Pancreas (tissue), 10 donors: Measurements from ENCODE around the gene OLFM1. TPM values are rescaled to one million over a fixed set of nuclear protein-coding genes. Genes with fewer than 3 reads are reported as not detected.

Experiments used
- ATAC-seq, 4 donors: fragments of 200-7000 bp; cut with Tn5 transposase; one replicate each; pipeline versions ENCODE4 v1.8.0 to v1.9.1; 2020; ENCODE audit warnings: mild to moderate bottlenecking in 4 of 4, moderate library complexity in 4 of 4
- DNase-seq, 6 donors: peaks; one replicate each; pipeline ENCODE4 v3.0.0-alpha.2; 2020
- FAIRE-seq: peaks from 2 replicates; lab custom pipeline; 2012; peaks lifted over from hg19 to GRCh38; lab: Jason Lieb, UNC
- H3K27ac ChIP-seq, 4 donors: fragments of 200-600 bp; sonication (generic); 1 replicate in 3 of 4; 2 replicates in 1 of 4; pipeline versions ENCODE4 v1.5.0 to v1.8.0; 2020
- H3K27me3 ChIP-seq, 4 donors: fragments of 200-600 bp; one replicate each; pipeline ENCODE4 v1.8.0; 2021
- H3K36me3 ChIP-seq, 3 donors: fragments of 200-600 bp; sonication (generic) in 1 of 3; one replicate each; pipeline versions ENCODE4 v1.5.0 to v1.8.0; 2020 to 2021
- H3K4me1 ChIP-seq, 3 donors: fragments of 200-600 bp; one replicate each; pipeline ENCODE4 v1.8.0; 2021
- H3K4me3 ChIP-seq, 4 donors: fragments of 200-600 bp; sonication (generic) in 2 of 4; one replicate each; pipeline versions ENCODE4 v1.5.0 to v1.8.0; 2020 to 2021
- H3K9me3 ChIP-seq, 4 donors: fragments of 200-600 bp; one replicate each; pipeline ENCODE4 v1.8.0; 2021
- WGBS, 2 donors: extraction: QIAGEN DNeasy Blood & Tissue Kit; methylation state at CpG; one replicate each; pipeline ENCODE4 v1.1.7; 2013; 5-methylcytosine and 5-hydroxymethylcytosine counted together
- intact Hi-C, 3 donors: fragments of 100-400 bp; cut with DNase I; formaldehyde crosslinking; loops; one replicate each; pipeline versions ENCODE4 v1.11.1 to v1.14.2; 2022
- polyA plus RNA-seq, 2 donors: library from polyadenylated mRNA; stranded (reverse); fragments of 200-250 nt; gene quantifications; one replicate each; pipeline ENCODE4 v1.2.3, GENCODE V29; 2013
- total RNA-seq, 6 donors: library from RNA; stranded (reverse); fragmentation: NEBNext Ultra II Directional in 4 of 6; extraction: Animal tissue kit (Norgen Biotek cat#: 25700) in 4 of 6; gene quantifications; one replicate each; pipeline versions ENCODE4 v1.2.1 to v1.2.4, GENCODE V29; 2021 to 2023
- TF ChIP-seq, protein P1 (sequence below), 4 donors: fragments of 200-600 bp; sonication (generic) in 3 of 4; IDR thresholded peaks; one replicate each; pipeline versions ENCODE4 v1.5.0 to v1.8.0; 2021; ENCODE audit warnings: antibody characterized with exemption in 4 of 4
- donor health status: healthy with polysubstance abuse.
- donor health status: DM: no; HTN: no; CAD: no; lungs with moderate emphysema.
- donor health status: DM: no; HTN: no; CAD: no.
- donor health status: control.
- donor health status: control.
- donor health status: Bipolar disorder and iron deficiency.
- donor health status: DM: yes; HTN: yes; CAD: no.
- donor health status: DM: no; HTN: no; CAD: no.
- donor health status: DM: no; HTN: no; CAD: no.
- donor health status: DM: yes; HTN: yes; CAD: no.

OLFM1 gene
- total and polyA plus RNA-seq, 8 donors: 5.9 to 14.1 (median 7.8) TPM

DNA sequence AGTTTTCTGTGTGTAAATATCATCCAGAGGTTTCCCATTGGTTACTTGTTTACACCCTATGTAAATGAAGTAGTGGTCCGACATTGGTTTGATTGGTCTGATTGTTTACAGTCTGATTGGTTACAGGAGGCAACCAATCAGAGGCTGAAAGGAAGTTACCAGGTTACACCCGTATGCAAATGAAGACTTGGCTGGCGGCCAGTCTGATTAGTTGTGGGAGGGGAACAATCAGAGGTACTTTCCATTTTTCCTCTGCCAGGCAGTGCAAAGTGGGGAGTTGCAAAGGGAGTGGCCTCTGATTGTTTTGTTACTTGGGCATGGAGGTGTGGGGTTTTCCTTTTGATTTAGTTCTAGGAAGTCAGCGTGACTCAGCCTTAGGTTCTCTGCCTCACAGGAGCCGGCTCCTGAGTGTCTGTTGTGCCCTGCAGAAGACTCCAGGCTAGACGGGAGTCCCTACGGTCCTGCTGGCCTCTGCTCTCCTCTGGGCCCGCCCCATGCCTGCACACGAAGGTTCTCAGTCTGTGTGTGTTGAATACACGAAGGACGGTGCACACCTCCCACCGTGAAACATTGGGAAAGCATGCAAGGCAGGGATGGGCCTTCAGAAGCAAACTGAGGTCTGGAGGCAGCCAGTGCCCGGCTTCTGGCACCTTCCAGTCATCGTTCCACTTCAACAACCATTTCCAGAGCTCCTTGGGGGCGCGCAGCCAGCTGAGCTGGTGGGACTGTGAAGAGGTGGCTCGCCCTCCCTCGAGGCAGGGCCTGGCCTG, 42.9 kb downstream of the OLFM1 start:
- no peaks in the 10 kb centered on the region for H3K4me1 ChIP-seq
- no peak for FAIRE-seq
- H3K36me3 ChIP-seq: no peaks in the 10 kb centered on the region
- peak overlapping the region in 1 of 4 donors; percentile 12 for H3K27ac ChIP-seq
- TF ChIP-seq, protein P1, sequence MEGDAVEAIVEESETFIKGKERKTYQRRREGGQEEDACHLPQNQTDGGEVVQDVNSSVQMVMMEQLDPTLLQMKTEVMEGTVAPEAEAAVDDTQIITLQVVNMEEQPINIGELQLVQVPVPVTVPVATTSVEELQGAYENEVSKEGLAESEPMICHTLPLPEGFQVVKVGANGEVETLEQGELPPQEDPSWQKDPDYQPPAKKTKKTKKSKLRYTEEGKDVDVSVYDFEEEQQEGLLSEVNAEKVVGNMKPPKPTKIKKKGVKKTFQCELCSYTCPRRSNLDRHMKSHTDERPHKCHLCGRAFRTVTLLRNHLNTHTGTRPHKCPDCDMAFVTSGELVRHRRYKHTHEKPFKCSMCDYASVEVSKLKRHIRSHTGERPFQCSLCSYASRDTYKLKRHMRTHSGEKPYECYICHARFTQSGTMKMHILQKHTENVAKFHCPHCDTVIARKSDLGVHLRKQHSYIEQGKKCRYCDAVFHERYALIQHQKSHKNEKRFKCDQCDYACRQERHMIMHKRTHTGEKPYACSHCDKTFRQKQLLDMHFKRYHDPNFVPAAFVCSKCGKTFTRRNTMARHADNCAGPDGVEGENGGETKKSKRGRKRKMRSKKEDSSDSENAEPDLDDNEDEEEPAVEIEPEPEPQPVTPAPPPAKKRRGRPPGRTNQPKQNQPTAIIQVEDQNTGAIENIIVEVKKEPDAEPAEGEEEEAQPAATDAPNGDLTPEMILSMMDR (IDR thresholded peaks at IDR 0.05): no peak
- H3K9me3 ChIP-seq: no peaks in the 10 kb centered on the region
- DNase-seq: peak in 2 of 6 donors; percentile 52 to 70
- ATAC-seq: peak in 2 of 4 donors; percentile 41 to 71
- 69 to 71% methylated on average over 18 of the region's 18 CpGs for WGBS, 2 donors
- H3K27me3 ChIP-seq: no peaks in the 10 kb centered on the region
- no peak overlapping the region for H3K4me3 ChIP-seq
- intact Hi-C loops: no loop called here

DNA sequence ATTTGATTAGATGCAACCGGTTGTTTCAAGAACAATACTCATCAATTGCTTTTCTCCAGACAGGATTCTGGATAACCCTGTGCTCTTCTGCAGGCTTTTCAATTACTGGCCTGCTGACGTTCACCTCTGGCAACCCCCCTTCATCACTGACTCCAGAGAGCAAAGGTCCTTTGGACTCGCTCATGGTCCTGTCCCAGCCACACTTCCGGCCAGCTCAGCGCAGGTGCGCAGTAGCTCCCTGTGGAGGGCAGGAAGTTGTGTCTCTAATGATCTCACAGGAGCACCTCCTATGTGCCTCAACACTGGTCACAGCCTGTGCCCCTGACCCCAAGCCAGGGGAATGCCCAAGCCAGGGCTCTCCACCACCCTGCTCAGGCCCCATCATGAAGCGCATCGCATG, 44.0 kb downstream of the OLFM1 start:
- Histone ChIP-seq H3K4me1 (no peaks in the 10 kb centered on the region), H3K9me3 (no peaks in the 10 kb centered on the region), H3K27me3 (no peaks in the 10 kb centered on the region), H3K27ac (no peak overlapping the region), H3K36me3 (no peaks in the 10 kb centered on the region), H3K4me3 (no peak overlapping the region)
- TF ChIP-seq, protein P1 (IDR thresholded peaks at IDR 0.05): no peak
- DNase-seq (peak in 1 of 6 donors; percentile 23), FAIRE-seq (no peak), ATAC-seq (no peak)
- intact Hi-C loops: no loop called here
- 83% methylated on average over 8 of the region's 8 CpGs for WGBS, 2 donors

DNA sequence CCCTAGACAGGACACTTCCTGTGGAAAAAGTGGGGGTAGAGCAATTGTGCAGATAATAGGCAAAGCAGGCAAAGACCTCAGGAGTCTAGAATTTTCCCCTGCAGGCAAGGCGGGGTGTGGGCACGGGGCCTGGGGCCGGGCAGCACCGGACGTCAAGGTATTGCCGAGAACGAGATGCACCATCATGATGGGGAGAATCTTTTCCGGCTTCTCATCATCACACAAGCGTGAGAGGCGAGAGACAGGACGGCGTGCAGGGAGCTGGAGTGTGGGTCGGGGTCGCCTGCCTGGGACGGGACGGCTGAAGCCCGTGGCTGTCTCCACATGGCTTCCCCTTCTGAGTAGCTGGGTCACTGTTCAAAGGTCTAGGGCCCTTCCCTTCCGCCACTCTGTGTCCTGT, 44.5 kb downstream of the OLFM1 start:
- Histone ChIP-seq H3K27ac (no peak overlapping the region), H3K27me3 (no peaks in the 10 kb centered on the region), H3K4me3 (no peak overlapping the region), H3K4me1 (no peaks in the 10 kb centered on the region), H3K9me3 (no peaks in the 10 kb centered on the region), H3K36me3 (no peaks in the 10 kb centered on the region)
- intact Hi-C loops: no loop called here
- FAIRE-seq (no peak), DNase-seq (peak in 1 of 6 donors; percentile 30), ATAC-seq (no peak)
- WGBS, 2 donors: 83 to 88% methylated on average over 18 of the region's 18 CpGs
- TF ChIP-seq, protein P1 (IDR thresholded peaks at IDR 0.05): no peak

DNA sequence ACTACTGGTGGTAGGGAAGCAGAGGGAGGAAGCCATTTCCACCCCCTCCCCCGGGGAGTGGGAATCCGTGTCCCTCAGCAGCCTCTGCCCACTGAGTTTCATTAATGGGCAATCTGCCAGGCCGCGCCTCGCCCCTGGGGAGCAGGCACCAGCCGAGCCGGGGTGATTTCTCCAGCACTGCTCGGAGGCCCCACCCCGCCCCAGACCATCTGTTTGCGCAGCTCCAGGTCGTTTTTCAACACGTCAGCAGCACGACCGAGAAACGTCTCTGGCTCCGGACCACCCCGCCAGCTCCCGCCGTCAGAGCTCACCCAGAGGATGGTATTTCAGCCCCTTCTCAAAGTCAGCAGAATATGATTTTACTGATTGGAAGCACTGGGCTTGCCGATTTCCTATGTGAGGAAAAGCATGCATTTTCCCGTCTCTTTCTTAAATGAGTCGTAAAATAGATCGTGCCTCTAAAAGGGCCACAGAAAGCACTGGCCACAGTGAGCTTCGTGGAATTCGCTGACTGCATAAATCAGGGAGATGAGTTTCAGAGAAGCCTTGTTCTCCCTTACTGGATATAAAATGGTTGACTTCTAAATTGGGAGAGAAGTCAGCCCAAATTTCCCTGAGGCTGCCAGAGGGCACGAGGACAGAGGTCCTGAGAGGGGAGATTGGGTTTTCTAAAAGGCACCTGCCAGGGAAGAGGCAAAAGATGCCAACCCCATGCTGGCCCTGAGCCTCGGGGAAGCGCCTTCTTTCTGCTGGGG, 47.0 kb downstream of the OLFM1 start:
- Histone ChIP-seq H3K9me3 (no peaks in the 10 kb centered on the region), H3K27ac (no peak overlapping the region), H3K4me1 (no peaks in the 10 kb centered on the region), H3K27me3 (no peaks in the 10 kb centered on the region), H3K36me3 (no peaks in the 10 kb centered on the region), H3K4me3 (no peak overlapping the region)
- FAIRE-seq (no peak), DNase-seq (peak in 1 of 6 donors; percentile 11), ATAC-seq (peak in 2 of 4 donors; percentile 54 to 60)
- 40 to 51% methylated on average over 28 of the region's 28 CpGs for WGBS, 2 donors
- intact Hi-C loops: no loop called here
- TF ChIP-seq, protein P1 (IDR thresholded peaks at IDR 0.05): no peak
